ENCODE results near the gene ZNF148.

GRCh38 chr3:125287248-125287647 is 87.9 kb downstream of the ZNF148 start:
- TF ChIP-seq, protein P1, sequence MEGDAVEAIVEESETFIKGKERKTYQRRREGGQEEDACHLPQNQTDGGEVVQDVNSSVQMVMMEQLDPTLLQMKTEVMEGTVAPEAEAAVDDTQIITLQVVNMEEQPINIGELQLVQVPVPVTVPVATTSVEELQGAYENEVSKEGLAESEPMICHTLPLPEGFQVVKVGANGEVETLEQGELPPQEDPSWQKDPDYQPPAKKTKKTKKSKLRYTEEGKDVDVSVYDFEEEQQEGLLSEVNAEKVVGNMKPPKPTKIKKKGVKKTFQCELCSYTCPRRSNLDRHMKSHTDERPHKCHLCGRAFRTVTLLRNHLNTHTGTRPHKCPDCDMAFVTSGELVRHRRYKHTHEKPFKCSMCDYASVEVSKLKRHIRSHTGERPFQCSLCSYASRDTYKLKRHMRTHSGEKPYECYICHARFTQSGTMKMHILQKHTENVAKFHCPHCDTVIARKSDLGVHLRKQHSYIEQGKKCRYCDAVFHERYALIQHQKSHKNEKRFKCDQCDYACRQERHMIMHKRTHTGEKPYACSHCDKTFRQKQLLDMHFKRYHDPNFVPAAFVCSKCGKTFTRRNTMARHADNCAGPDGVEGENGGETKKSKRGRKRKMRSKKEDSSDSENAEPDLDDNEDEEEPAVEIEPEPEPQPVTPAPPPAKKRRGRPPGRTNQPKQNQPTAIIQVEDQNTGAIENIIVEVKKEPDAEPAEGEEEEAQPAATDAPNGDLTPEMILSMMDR (IDR thresholded peaks at IDR 0.05): no peak
- TF ChIP-seq POLR2A (IDR thresholded peaks at IDR 0.05): no peak
